ENCODE measurements around the gene AGAP6.
"Not testable (repeated sequence)": the region's sequence is repeated elsewhere in the genome, so short reads cannot be mapped to it uniquely, and the experiment has no call there.

Gene AGAP6

DNA sequence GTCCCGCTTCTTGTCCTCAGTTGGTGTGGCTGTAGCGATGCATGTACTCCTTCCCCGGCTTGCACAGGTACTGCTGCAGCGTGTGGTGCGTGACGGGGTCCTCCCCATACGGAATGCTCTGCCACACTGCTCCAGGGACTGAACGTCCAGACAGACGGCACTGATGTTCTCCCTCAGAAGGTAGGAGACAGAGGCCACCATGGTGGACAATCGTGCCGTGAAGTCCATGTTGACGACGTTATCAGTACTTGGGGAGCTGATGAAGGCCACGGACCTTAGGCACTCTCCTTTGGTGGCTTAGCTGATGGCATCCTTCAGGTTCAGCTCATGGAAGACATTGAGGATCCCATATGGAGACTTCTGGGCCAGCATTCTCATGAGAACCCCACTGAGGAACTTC is 37.4 kb downstream of the AGAP6 start:
- no peak for DNase-seq

DNA sequence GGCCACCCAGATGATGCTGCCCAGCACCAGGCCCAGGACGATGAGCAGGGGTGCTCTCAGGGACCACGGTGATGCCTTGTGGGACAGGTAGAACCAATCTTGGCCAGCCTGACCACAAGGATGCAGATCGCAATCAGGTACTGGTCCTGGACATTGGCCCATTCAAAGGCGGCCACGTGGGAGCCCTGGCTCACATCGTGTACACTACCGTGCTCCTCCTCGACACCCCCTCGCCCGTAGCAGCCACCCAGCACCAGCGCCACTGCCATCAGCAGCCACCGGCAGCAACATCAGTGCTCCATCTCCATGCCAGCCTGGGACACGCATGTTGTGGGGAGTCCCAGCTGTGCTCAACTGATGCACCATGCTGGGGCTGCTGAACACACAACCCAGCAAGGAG is 39.0 kb downstream of the AGAP6 start:
- DNase-seq: no peak

DNA sequence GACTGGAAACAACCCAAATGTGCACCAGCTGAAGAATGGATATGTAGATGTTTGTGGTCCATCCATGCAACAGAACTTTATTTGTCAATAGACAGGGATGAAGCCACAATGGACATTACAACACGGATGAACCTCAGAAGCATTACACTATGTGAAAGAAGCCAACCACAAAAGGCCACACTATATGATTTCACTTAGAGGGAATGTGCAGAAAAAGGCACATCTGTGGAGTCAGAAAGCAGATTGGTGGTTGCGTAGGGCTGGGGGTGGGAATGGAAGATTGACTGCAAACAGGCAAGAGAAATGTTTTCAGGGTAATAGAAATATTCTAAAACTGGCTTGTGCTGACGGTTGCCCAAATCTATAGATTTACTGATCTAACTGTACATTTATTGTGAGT is 45.3 kb downstream of the AGAP6 start:
- no peak for DNase-seq

- DNase-seq: not testable (repeated sequence)
Measured at GRCh38 chr10:50035337-50035736, 47.1 kb downstream of the AGAP6 start.

GRCh38 chr10:50044941-50045664 is 56.9 kb downstream of the AGAP6 start:
- DNase-seq: no peak

DNA sequence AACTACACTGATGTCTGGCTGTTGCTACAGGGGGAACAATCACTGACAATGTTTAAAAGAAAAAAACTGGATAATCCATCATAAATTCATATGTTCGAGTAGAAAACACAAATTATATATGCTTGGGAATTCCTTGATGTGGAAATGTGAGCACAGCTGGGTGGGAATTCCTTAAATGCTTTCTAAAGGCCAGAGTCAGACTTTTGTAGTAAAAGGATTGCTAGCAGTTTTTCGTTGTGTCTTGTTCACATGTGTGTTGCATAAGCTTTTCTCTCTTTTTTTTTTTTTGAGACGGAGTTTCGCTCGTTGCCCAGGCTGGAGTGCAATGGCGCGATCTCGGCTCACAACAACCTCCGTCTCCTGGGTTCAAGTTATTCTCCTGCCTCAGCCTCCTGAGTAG is 58.3 kb downstream of the AGAP6 start:
- not testable (repeated sequence) for DNase-seq

- DNase-seq: not testable (repeated sequence)
Measured at GRCh38 chr10:50047594-50047993, 59.4 kb downstream of the AGAP6 start.

DNA sequence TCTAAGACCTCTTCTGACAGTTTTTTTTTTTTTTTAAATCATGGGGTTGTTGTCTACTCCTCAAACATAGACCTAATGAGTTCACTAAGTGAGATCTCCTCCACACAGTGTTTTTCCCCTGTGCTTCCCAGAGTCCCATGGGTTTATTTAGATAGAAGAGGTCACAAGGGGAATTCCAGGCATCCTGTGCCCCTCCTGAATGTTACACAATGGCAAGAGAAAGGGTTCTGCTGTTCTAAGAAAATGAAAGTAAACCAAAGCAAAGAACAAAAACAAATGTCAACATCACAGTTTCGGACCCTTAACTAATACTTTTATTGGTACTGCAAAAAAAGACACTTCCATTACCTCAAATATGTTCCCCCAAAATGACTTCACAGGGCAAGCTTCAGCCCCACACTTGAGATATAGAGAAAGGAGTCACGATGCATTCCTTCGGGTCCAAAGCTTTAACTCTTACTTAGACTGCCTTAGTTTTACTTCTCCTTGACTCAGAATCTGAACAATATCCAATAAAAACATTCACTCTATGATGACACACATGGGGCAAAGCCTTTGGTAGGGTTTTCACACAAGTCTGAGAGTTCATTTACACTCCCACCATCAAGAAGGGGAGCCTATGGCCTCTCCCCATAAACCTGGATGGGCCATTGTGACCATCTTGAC is 63.9 kb downstream of the AGAP6 start:
- not testable (repeated sequence) for DNase-seq

- not testable (repeated sequence) for DNase-seq
Measured at GRCh38 chr10:50052778-50053376, 64.7 kb downstream of the AGAP6 start.

DNA sequence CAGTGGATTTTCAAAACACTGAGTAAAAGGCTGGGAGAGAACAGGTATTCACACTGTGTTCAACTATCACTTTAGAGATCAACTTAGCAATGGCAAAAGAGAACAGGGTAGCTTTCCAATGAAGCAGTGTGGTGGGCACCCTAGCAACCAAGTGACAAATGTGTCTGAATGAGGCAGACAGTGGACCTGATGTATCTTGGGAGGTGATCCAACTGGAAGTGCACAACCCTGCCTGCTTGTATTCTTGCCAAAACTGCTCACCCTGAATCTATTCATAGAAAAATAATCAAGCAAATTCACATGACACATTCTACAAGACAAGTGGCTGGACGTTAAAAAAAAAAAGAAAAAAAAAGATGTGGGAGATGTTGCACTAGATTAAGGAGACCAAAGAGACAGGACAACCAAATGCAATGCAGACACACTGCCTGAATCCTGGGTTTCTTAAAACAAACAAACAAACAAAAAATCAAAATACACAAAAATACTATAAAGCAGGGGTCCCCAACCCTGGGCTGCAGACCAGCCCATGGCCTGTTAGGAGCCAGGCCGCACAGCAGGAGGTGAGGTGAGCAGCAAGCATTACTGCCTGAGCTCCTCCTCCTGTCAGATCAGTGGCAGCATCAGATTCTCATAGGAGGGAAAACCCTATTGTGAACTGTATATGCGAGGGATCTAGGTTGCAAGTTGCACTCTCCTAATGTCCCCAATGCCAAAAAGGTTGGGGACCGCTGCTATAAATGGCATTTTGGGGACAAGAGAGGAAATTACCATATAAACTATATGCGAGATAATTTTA is 67.5 kb downstream of the AGAP6 start:
- DNase-seq: not testable (repeated sequence)

- DNase-seq: not testable (repeated sequence)
Measured at GRCh38 chr10:50056654-50057053, 68.4 kb downstream of the AGAP6 start.

GRCh38 chr10:50058727-50059126 is 70.5 kb downstream of the AGAP6 start:
- not testable (repeated sequence) for DNase-seq

GRCh38 chr10:50059946-50060345 is 71.7 kb downstream of the AGAP6 start:
- not testable (repeated sequence) for DNase-seq
